SU-DHL-6 (cell line): Measurements from ENCODE around the gene SOS1.

ENCODE experiments used
- H2AFZ ChIP-seq: fragments of 200-600 bp; sonication (generic); 2 replicates; pipeline ENCODE4 v1.6.1; 2014; ENCODE audit warnings: low read depth, mild to moderate bottlenecking, moderate library complexity, mixed read lengths, antibody characterized with exemption, low read length; ENCODE audit not compliant: severe bottlenecking
- H3F3A ChIP-seq: fragments of 200-600 bp; shearing (Covaris generic); 2 replicates; pipeline ENCODE4 v1.6.0; 2016; ENCODE audit warnings: antibody characterized with exemption, mild to moderate bottlenecking; ENCODE audit not compliant: insufficient read depth
- H3K27ac ChIP-seq: fragments of 200-600 bp; sonication (generic); 2 replicates; pipeline ENCODE4 v1.5.1; 2016; ENCODE audit warnings: low read depth, mild to moderate bottlenecking, low read length, moderate library complexity, mixed read lengths
- H3K27me3 ChIP-seq: fragments of 200-600 bp; sonication (generic), shearing (Covaris generic); 2 replicates; pipeline ENCODE4 v1.6.0; 2014; ENCODE audit warnings: mild to moderate bottlenecking, low read length
- H3K36me3 ChIP-seq: fragments of 200-600 bp; sonication (generic); 2 replicates; pipeline ENCODE4 v1.6.1; 2014; ENCODE audit warnings: mild to moderate bottlenecking, low read length, mixed read lengths
- H3K4me2 ChIP-seq: fragments of 300-600, 200-600 bp; shearing (Covaris generic), sonication (generic); 2 replicates; pipeline ENCODE4 v1.6.0; 2014; ENCODE audit warnings: low read length, low read depth, mild to moderate bottlenecking; ENCODE audit not compliant: poor library complexity, severe bottlenecking
- H3K4me3 ChIP-seq: fragments of 200-600 bp; sonication (generic); 2 replicates; pipeline ENCODE4 v1.5.1; 2014; ENCODE audit warnings: antibody characterized with exemption, low read length, mild to moderate bottlenecking, mixed read lengths; ENCODE audit not compliant: insufficient read depth, poor library complexity, severe bottlenecking
- H3K79me2 ChIP-seq: fragments of 200-600 bp; sonication (generic); 2 replicates; pipeline ENCODE4 v1.6.1; 2014; ENCODE audit warnings: mild to moderate bottlenecking, low read length, moderate library complexity; ENCODE audit not compliant: insufficient read depth
- H3K9ac ChIP-seq: fragments of 200-600 bp; sonication (generic); 2 replicates; pipeline ENCODE4 v1.7.0; 2014; ENCODE audit warnings: mild to moderate bottlenecking, low read length
- H3K9me2 ChIP-seq: fragments of 200-600 bp; sonication (generic); replicated peaks from 2 replicates; pipeline ENCODE4 v1.6.1; 2014; ENCODE audit warnings: low read length; ENCODE audit not compliant: insufficient read depth
- H3K9me3 ChIP-seq: fragments of 200-600 bp; sonication (generic); 2 replicates; pipeline ENCODE4 v1.6.1; 2014; ENCODE audit warnings: low read length, mixed read lengths; ENCODE audit not compliant: insufficient read depth
- H4K20me1 ChIP-seq: fragments of 200-600 bp; sonication (generic); 2 replicates; pipeline ENCODE4 v1.6.1; 2014; ENCODE audit warnings: low read depth, mild to moderate bottlenecking, antibody characterized with exemption, low read length, moderate library complexity, mixed read lengths
- EZH2phosphoT487 ChIP-seq: fragments of 200-600 bp; sonication (generic), shearing (Covaris generic); conservative IDR thresholded peaks from 2 replicates; pipeline ENCODE4 v1.6.1; 2018; ENCODE audit warnings: mild to moderate bottlenecking, antibody characterized with exemption, low read length, moderate library complexity, mixed read lengths
- TF ChIP-seq, protein P1 (sequence below): fragments of 200-600 bp; sonication (generic); IDR thresholded peaks from one replicate; pipeline ENCODE4 v1.5.1; 2017; ENCODE audit warnings: antibody characterized with exemption, mild to moderate bottlenecking, low read length, moderate library complexity; ENCODE audit not compliant: insufficient read depth, poor library complexity, severe bottlenecking

The SOS1 gene

GRCh38 chr2:39099870-39100728, 20.8 kb downstream of the SOS1 start:
- no peak overlapping the region for H3K4me3 ChIP-seq
- no peak overlapping the region for H3K9ac ChIP-seq
- peak overlapping the region; percentile 19 for H3K4me2 ChIP-seq
- H3K9me2 ChIP-seq: no peaks in the 10 kb centered on the region
- H3K27ac ChIP-seq: peak overlapping the region; percentile 41; the same call in 1 of the 2 replicates
- H2AFZ ChIP-seq: no peak overlapping the region
- H3K79me2 ChIP-seq: peaks cover 98% of the 10 kb centered on the region
- TF ChIP-seq, protein P1, sequence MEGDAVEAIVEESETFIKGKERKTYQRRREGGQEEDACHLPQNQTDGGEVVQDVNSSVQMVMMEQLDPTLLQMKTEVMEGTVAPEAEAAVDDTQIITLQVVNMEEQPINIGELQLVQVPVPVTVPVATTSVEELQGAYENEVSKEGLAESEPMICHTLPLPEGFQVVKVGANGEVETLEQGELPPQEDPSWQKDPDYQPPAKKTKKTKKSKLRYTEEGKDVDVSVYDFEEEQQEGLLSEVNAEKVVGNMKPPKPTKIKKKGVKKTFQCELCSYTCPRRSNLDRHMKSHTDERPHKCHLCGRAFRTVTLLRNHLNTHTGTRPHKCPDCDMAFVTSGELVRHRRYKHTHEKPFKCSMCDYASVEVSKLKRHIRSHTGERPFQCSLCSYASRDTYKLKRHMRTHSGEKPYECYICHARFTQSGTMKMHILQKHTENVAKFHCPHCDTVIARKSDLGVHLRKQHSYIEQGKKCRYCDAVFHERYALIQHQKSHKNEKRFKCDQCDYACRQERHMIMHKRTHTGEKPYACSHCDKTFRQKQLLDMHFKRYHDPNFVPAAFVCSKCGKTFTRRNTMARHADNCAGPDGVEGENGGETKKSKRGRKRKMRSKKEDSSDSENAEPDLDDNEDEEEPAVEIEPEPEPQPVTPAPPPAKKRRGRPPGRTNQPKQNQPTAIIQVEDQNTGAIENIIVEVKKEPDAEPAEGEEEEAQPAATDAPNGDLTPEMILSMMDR: no peak
- TF ChIP-seq EZH2phosphoT487: no peak
- H3F3A ChIP-seq: no peaks in the 10 kb centered on the region
- no peaks in the 10 kb centered on the region for H3K9me3 ChIP-seq
- no peaks in the 10 kb centered on the region for H3K27me3 ChIP-seq
- no peaks in the 10 kb centered on the region for H3K36me3 ChIP-seq
- no peaks in the 10 kb centered on the region for H4K20me1 ChIP-seq

- no peak for TF ChIP-seq EZH2phosphoT487
- TF ChIP-seq, protein P1: no peak
- Histone ChIP-seq H3K4me3 (no peak overlapping the region), H3K27me3 (no peaks in the 10 kb centered on the region), H3F3A (no peaks in the 10 kb centered on the region), H2AFZ (no peak overlapping the region), H3K36me3 (no peaks in the 10 kb centered on the region), H4K20me1 (no peaks in the 10 kb centered on the region), H3K9me2 (no peaks in the 10 kb centered on the region), H3K27ac (peak overlapping the region; percentile 41; the same call in 1 of the 2 replicates), H3K4me2 (peak overlapping the region; percentile 19), H3K9me3 (no peaks in the 10 kb centered on the region), H3K79me2 (peaks cover 98% of the 10 kb centered on the region), H3K9ac (no peak overlapping the region)
Measured at GRCh38 chr2:39099310-39099869, 21.5 kb downstream of the SOS1 start.

- Histone ChIP-seq H3K79me2 (peaks cover 98% of the 10 kb centered on the region), H3K36me3 (no peaks in the 10 kb centered on the region), H3K27me3 (no peaks in the 10 kb centered on the region), H3K9ac (no peak overlapping the region), H3K4me2 (peak overlapping the region; percentile 11), H4K20me1 (no peaks in the 10 kb centered on the region), H2AFZ (no peak overlapping the region), H3K9me2 (no peaks in the 10 kb centered on the region), H3K4me3 (no peak overlapping the region), H3K9me3 (no peaks in the 10 kb centered on the region), H3F3A (no peaks in the 10 kb centered on the region), H3K27ac (no peak overlapping the region)
- TF ChIP-seq EZH2phosphoT487: no peak
- TF ChIP-seq, protein P1: no peak
Measured at GRCh38 chr2:39095624-39096023, 25.2 kb downstream of the SOS1 start.
